UCSD-AML1 (cell line): ENCODE data around the gene NOL11.
"Not testable (repeated sequence)": the region's sequence is repeated elsewhere in the genome, so short reads cannot be mapped to it uniquely, and the experiment has no call there.

Source experiments
- DNase-seq: peaks from one replicate; lab custom pipeline; 2025; ENCODE audit not compliant: unreplicated experiment; lab: John Stamatoyannopoulos, UW

Gene NOL11

DNA sequence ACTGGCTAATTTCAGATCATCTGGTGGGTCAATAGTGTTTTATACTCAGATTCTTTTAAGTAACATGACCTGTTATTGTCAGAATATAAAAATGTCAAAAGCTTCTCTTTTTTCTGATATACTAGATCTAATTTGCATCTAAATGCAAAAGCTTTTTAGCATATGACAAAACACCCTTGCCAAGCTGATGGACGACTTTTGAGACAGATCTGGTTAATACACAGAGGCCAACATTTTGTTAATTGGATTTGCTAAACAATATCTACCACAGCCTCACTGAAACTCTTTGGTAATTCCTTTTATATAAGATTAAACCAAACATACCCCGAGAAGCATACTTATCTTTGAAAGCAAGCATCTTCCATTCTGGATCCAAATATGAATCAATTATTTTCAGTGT lies 10.3 kb upstream of the NOL11 start:
- DNase-seq = no peak

DNA sequence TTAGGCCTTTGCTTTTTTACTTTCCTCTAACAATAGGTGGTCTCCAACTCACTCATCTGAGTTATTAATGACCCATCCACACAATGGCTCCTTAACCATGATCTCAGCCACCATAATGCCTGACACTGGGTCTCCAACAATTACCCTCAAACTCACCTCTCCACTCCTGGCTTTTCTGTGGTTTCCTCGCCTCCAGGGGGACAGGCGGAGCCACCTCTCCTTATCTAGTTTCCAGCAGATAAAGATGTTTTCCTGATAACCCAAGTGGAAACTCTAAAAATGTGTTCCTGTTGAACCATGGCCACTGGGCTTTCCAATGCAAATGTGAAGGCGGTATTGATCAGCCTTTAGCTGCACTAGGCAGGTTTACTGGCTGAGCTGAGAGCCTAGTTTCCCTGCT lies 9.4 kb upstream of the NOL11 start:
- no peak for DNase-seq

DNA sequence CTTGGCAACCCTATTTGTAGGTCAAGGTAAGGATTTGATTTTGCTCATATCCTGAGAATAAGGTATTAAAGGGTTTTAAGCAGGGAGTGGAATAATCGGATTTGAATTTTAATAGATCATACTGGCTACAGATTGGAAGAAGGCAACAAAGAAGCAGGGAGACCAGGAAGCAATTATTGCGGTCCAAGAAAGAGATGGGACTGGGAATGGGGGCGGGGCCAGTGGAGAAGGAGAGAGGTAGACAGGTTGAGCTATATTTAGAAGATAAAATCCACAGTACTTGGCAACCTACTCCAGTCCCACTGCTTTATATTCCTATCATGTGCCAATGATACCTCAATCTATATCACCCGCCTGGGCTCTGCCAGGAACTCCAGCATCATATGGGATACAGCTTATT lies 5.8 kb upstream of the NOL11 start:
- DNase-seq = no peak

- DNase-seq = no peak
Observed at GRCh38 chr17:67712375-67712774, 5.4 kb upstream of the NOL11 start.

DNA sequence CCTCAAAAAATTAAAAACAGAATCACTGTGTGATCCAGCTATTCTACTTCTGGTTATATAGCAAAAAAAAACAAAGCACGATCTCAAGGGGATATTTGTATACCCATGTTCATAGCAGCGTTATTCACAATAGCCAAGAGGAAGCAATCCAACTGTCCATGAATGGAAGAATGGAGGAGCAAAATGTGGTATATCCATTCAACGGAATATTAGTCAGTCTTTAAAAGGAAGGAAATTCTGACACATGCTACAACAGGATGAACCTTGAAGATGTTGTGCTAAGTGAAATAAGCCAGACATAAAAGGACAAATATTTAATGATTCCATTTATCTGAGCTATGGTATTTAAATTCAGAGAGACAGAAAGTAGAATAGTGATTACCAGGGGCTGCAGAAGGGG lies 4.6 kb upstream of the NOL11 start:
- DNase-seq = no peak

DNA sequence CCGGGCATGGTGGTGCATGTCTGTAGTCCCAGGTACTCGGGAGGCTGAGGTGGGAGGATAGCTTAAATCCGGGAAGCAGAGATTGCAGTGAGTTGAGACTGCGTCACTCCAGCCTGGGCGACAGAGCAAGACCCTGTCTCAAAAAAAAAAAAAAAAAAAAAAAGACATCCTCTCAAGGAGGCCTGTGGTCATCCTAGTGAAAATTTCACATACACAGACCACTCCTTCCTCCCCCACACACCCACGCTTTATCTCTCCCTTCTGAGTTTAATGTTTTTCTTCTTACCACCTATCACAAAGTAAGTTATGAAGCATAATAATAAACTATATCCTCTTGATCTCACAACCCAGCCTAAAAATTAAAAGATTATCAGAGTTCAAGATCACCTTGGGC lies 1.3 kb upstream of the NOL11 start:
- no peak for DNase-seq

- no peak for DNase-seq
Observed at GRCh38 chr17:67717192-67717623, 528 bp upstream of the NOL11 start.

DNA sequence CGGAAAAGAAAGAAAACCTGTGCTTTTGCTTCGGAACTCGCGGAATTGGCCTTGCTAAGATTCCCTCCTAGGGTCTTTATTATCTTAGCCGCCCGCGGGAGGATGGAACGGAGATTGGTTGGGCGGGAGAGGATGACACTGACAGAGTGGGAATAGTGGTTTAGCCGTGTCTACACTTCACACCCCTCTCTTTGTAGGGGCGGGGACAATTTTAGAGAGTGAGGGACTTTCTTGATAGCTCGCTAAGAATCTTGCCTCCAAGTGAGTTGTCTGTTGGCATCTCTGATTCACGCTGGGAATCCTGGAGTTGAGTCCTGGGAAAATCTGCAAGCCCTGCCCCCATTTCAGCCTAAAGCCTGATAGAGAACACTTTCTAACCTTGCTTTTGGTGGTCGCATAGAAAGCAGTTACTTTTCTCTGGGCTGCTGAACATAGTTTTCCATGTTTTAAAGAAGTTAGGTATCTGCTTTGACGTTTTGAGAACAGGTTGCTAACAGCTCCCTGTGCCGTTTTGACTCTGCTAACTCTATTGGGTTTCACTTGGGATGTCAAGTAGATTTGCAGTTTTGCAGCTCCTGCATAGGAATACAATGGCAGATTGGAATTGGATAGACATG lies 697 bp downstream of the NOL11 start:
- DNase-seq = no peak

DNA sequence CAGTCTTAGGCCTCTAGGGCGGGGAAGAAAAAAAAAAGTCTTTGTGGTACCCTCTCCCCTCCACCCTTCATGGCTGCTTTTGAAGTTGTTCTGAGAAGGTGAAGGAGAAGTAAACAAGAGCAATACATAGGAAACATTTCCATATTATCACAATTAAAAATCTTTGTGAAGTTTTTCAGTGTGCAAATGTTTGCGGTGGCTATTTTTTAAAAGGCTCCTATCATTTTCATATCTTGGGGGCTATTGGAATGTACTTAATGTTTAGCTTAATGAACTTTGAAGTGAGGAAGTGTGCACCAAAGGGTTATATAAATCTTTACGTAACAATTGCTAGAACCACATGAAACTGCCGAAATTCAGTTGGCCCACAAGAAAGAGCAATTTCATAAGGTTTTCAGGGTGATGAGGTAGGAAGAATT lies 7.6 kb downstream of the NOL11 start:
- DNase-seq = no peak

- no peak for DNase-seq
Observed at GRCh38 chr17:67725807-67726206, 8.1 kb downstream of the NOL11 start.

DNA sequence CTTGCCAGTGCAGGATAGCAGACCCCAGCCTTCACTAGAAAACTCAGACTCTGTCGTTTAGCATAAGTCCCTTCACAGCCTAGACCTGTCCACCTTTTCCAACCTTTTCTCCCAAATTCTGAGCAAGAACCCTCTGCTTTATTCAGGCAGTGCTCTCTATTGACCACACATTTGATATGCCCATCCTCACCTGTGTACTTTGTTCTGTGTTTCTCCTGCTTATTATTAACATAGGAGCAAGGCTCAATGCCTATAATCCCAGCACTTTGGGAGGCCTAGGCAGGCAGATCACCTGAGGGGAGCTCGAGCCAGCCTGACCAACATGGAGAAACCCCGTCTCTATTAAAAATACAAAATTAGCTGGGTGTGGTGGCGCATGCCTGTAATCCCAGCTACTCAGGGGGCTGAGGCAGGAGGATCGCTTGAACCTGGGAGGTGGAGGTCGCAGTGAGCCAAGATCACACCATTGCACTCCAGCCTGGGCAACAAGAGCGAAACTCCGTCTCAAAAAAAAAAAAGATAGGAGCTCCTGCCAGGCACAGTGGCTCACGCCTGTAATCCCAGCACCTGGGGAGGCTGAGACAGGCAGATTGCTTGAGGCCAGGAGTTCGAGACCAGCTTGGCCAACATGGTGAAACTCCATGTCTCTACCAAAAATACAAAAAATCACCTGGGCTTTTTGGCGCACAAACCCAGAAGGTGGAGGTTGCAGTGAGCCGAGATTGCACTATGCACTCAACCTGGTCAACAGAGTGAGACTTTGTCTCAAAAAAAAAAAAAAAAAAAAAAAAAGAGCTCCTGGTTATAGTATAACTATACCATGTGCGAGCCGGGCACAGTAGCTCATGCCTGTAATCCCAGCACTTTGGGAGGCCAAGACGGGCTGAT lies 9.7 kb downstream of the NOL11 start:
- DNase-seq = not testable (repeated sequence)

GRCh38 chr17:67729903-67730302 lies 12.2 kb downstream of the NOL11 start:
- DNase-seq = no peak

DNA sequence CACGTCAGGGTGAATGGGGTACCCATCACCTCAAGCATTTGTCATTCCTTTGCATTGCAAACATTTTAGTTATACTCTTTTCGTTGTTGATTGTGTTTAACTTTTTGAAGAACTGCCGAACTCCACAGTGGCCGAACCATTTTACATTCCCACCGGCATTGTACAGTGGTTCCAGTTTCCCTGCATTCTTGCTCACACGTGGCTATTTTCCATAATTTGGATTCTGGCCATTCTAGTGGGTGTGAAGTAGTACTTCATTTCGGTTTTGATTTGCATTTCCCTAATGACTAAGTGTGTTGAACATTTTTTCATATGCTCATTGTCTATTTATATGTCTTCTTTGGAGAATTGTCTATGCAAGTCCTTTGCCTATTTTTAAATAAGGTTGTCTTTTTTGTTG lies 13.0 kb downstream of the NOL11 start:
- no peak for DNase-seq

GRCh38 chr17:67733449-67733848 lies 15.7 kb downstream of the NOL11 start:
- no peak for DNase-seq

GRCh38 chr17:67737145-67737544 lies 19.4 kb downstream of the NOL11 start:
- DNase-seq = no peak

DNA sequence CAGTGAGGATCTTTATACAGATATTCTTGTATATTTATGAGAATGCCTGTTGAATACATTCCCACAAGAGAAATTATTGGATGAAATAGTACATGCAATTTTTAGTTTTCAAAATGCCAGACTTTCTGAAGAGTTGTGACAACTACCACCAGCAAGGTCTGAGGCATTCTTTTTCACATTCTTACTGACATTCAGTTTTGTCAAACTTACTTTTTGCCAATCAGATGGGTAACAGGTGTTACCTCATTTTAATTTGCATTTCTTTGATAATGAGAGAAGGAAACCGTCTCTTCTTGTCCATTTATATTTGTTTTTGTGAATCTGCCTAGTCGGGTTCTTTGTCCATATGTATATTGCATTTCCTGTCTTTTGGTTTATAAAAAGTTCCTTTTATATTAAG lies 24.3 kb downstream of the NOL11 start:
- no peak for DNase-seq

- DNase-seq = peak; percentile 29
Observed at GRCh38 chr17:67746704-67747571, 29.2 kb downstream of the NOL11 start.

- no peak for DNase-seq
Observed at GRCh38 chr17:67747681-67748235, 30.0 kb downstream of the NOL11 start.

- DNase-seq = no peak
Observed at GRCh38 chr17:67750067-67750466, 32.3 kb downstream of the NOL11 start.

DNA sequence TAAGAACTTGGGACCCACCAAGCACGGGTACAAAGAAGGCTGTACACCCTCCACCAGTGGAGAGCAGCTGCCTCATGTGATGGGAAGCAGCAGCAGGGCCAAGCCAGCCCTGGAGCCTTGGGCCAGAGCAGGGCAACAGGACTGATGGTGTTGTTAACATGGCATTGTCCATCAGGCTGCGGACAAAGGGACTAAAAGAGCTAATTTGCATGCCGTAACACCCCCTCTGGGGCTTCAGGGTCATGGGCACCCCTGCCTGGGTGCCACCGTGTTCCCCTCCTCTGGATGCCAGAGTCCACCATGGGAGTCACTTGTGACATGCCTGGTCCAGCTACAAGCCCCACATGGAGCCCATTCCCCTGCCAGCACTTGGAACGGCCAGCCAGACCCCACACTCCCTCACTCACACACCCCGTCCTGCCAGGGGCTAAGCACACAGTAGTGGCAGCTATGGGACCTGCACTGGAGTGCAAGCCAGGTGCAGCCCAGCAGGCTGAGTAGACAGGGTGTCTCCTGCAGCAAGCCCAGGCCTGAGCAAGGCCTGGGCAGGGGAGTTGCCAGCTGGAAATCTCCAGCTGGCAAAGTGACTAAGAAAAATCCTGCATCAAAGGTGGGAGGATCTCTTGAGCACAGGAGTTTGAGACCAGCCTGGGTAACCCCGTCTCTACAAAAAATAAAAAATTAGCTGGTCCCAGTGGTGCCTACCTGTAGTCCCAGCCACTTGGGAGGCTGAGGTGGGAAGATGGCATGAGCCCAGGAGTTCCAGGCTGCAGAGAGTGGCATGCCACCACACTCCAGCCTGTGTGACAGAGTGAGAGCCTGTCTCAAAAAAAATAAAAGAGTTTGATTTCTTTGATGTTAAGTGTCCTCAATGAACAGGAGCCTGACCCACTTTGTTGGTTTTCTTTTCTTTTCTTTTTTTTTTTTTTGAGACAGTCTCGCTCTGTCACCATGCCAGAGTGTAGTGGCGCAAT lies 33.7 kb downstream of the NOL11 start:
- no peak for DNase-seq
